Trophoblast cell (in vitro differentiated cells and primary cell): ENCODE data around the gene E2F6.
A peak's percentile ranks its signal among the peaks of the same experiment; 100 is the strongest.

Experiments used
- DNase-seq, 2 donors: peaks; one replicate each; pipeline ENCODE4 v3.0.0-alpha.2; 2016
- H2AFZ ChIP-seq: 2 replicates; pipeline ENCODE4 v1.6.1; 2013; ENCODE audit warnings: low read length, moderate library complexity, mild to moderate bottlenecking; ENCODE audit not compliant: insufficient read depth, poor library complexity
- H2AK5ac ChIP-seq: 2 replicates; pipeline ENCODE4 v1.6.1; 2013; ENCODE audit warnings: mild to moderate bottlenecking, low read length
- H2BK120ac ChIP-seq: 2 replicates; pipeline ENCODE4 v1.6.1; 2013; ENCODE audit warnings: low read length, mild to moderate bottlenecking, moderate library complexity; ENCODE audit not compliant: insufficient read depth, poor library complexity
- H2BK12ac ChIP-seq: 2 replicates; pipeline ENCODE4 v1.6.1; 2013; ENCODE audit warnings: mild to moderate bottlenecking, low read length, moderate library complexity
- H2BK5ac ChIP-seq: 2 replicates; pipeline ENCODE4 v1.6.1; 2013; ENCODE audit warnings: low read length, low read depth, moderate library complexity, mild to moderate bottlenecking; ENCODE audit not compliant: poor library complexity
- H3K14ac ChIP-seq: 2 replicates; pipeline ENCODE4 v1.6.1; 2013; ENCODE audit warnings: mild to moderate bottlenecking, low read length
- H3K18ac ChIP-seq: 2 replicates; pipeline ENCODE4 v1.6.1; 2013; ENCODE audit warnings: mild to moderate bottlenecking, low read length
- H3K23ac ChIP-seq: 2 replicates; pipeline ENCODE4 v1.6.1; 2013; ENCODE audit warnings: low read length
- H3K27ac ChIP-seq: 2 replicates; pipeline ENCODE4 v1.5.1; 2013; ENCODE audit warnings: low read depth, mild to moderate bottlenecking, inconsistent platforms, low read length, moderate library complexity
- H3K27me3 ChIP-seq: 2 replicates; pipeline ENCODE4 v1.6.1; 2013; ENCODE audit warnings: inconsistent platforms, mild to moderate bottlenecking, low read length, moderate library complexity; ENCODE audit not compliant: insufficient read depth
- H3K36me3 ChIP-seq, 2 experiments: 1 replicate in 1 of 2; 2 replicates in 1 of 2; pipeline ENCODE4 v1.6.1; 2013; ENCODE audit warnings: low read length in 2 of 2, mild to moderate bottlenecking in 2 of 2, moderate library complexity in 1 of 2; ENCODE audit not compliant: insufficient read depth in 2 of 2, control insufficient read depth in 1 of 2
- H3K4ac ChIP-seq: 2 replicates; pipeline ENCODE4 v1.6.1; 2013; ENCODE audit warnings: low read depth, mild to moderate bottlenecking, low read length, moderate library complexity
- H3K4me1 ChIP-seq, 2 experiments: 1 replicate in 1 of 2; 2 replicates in 1 of 2; pipeline ENCODE4 v1.6.1; 2013; ENCODE audit warnings: low read length in 2 of 2, mild to moderate bottlenecking in 2 of 2, moderate library complexity in 1 of 2; ENCODE audit not compliant: insufficient read depth in 2 of 2, control insufficient read depth in 1 of 2
- H3K4me2 ChIP-seq: 2 replicates; pipeline ENCODE4 v1.6.1; 2013; ENCODE audit warnings: inconsistent platforms, mild to moderate bottlenecking, low read length, moderate library complexity
- H3K4me3 ChIP-seq: 2 replicates; pipeline ENCODE4 v1.5.1; 2013; ENCODE audit warnings: mild to moderate bottlenecking, low read depth, low read length, inconsistent platforms
- H3K79me1 ChIP-seq: one replicate; pipeline ENCODE4 v1.6.1; 2013; ENCODE audit warnings: low read length
- H3K79me2 ChIP-seq: 2 replicates; pipeline ENCODE4 v1.6.1; 2013; ENCODE audit warnings: low read length, mild to moderate bottlenecking; ENCODE audit not compliant: control insufficient read depth, insufficient read depth, poor library complexity
- H3K9ac ChIP-seq: 2 replicates; pipeline ENCODE4 v1.6.1; 2013; ENCODE audit warnings: mild to moderate bottlenecking, low read length
- H3K9me3 ChIP-seq: 2 replicates; pipeline ENCODE4 v1.6.1; 2013; ENCODE audit warnings: low read depth, mild to moderate bottlenecking, control low read depth, inconsistent platforms, low read length; ENCODE audit not compliant: insufficient read depth
- H4K12ac ChIP-seq: 2 replicates; pipeline ENCODE4 v1.6.1; 2013; ENCODE audit warnings: low read depth, mild to moderate bottlenecking, low read length, moderate library complexity
- H4K8ac ChIP-seq: 2 replicates; pipeline ENCODE4 v1.6.1; 2013; ENCODE audit warnings: low read depth, mild to moderate bottlenecking, low read length, moderate library complexity
- H4K91ac ChIP-seq: one replicate; pipeline ENCODE4 v1.6.1; 2013; ENCODE audit warnings: low read depth, mild to moderate bottlenecking, low read length, moderate library complexity
- WGBS: extraction: QIAGEN DNeasy Blood & Tissue Kit; methylation state at CpG from one replicate; pipeline ENCODE4 v1.1.7; 2013; ENCODE audit warnings: missing lambda C conversion rate; ENCODE audit not compliant: insufficient read length, insufficient coverage; ENCODE audit errors: extremely low coverage; 5-methylcytosine and 5-hydroxymethylcytosine counted together

The E2F6 gene

GRCh38 chr2:11411244-11411643 lies 54.7 kb downstream of the E2F6 start:
- H3K18ac ChIP-seq, result no peak overlapping the region
- H4K91ac ChIP-seq, result no peak overlapping the region
- no peak overlapping the region for H3K9ac ChIP-seq
- DNase-seq, result no peak
- no peak overlapping the region for H2AK5ac ChIP-seq
- H3K9me3 ChIP-seq, result no peaks in the 10 kb centered on the region
- no peak overlapping the region for H2BK5ac ChIP-seq
- H3K14ac ChIP-seq, result no peak overlapping the region
- no peak overlapping the region for H2AFZ ChIP-seq
- no peak overlapping the region for H3K27ac ChIP-seq
- no peaks in the 10 kb centered on the region for H3K36me3 ChIP-seq
- no peaks in the 10 kb centered on the region for H3K27me3 ChIP-seq
- WGBS, result no CpG with 5 or more reads among the region's 1 CpG
- no peak overlapping the region for H4K12ac ChIP-seq
- no peak overlapping the region for H3K4me2 ChIP-seq
- no peak overlapping the region for H3K4me3 ChIP-seq
- H3K4me1 ChIP-seq, result peaks cover 3 to 9% of the 10 kb centered on the region in 2 experiments
- no peak overlapping the region for H2BK120ac ChIP-seq
- no peak overlapping the region for H3K23ac ChIP-seq
- no peak overlapping the region for H4K8ac ChIP-seq
- no peak overlapping the region for H3K4ac ChIP-seq
- H3K79me1 ChIP-seq, result no peaks in the 10 kb centered on the region
- no peaks in the 10 kb centered on the region for H3K79me2 ChIP-seq
- H2BK12ac ChIP-seq, result peak overlapping the region; percentile 50

DNA sequence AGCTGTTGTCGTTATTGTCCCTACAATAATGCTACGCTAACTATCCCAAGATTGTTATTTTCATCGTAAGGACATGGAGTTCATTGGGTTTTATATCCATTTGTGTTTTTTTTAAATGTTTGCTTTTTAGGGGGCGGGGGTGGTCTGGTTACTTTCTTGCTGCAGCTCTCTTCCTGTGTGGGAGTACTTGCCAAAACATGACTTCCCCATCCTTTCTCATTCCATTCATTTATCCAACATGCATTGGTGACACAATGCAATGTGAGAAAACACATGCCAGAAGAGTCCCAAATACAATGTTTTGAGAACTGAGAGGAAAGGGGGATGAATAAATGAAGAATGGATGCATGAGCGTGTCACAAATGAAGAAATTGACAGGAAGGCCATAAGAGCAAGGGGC lies 55.9 kb downstream of the E2F6 start:
- Histone ChIP-seq H3K4me1 (peaks cover 3 to 9% of the 10 kb centered on the region in 2 experiments), H3K23ac (no peak overlapping the region), H4K91ac (no peak overlapping the region), H3K36me3 (no peaks in the 10 kb centered on the region), H3K18ac (no peak overlapping the region), H2AK5ac (no peak overlapping the region), H3K27ac (no peak overlapping the region), H2BK120ac (no peak overlapping the region), H3K27me3 (no peaks in the 10 kb centered on the region), H3K4me3 (no peak overlapping the region), H3K14ac (no peak overlapping the region), H2BK5ac (no peak overlapping the region), H4K12ac (no peak overlapping the region), H3K79me1 (no peaks in the 10 kb centered on the region), H2BK12ac (no peak overlapping the region), H3K4me2 (no peak overlapping the region), H3K4ac (no peak overlapping the region), H3K9me3 (no peaks in the 10 kb centered on the region), H4K8ac (no peak overlapping the region), H2AFZ (no peak overlapping the region), H3K79me2 (no peaks in the 10 kb centered on the region), H3K9ac (no peak overlapping the region)
- DNase-seq, result no peak
- WGBS, result no CpG with 5 or more reads among the region's 5 CpGs

GRCh38 chr2:11409572-11409959 lies 56.4 kb downstream of the E2F6 start:
- H2BK5ac ChIP-seq, result no peak overlapping the region
- H3K79me2 ChIP-seq, result no peaks in the 10 kb centered on the region
- no peaks in the 10 kb centered on the region for H3K27me3 ChIP-seq
- H3K18ac ChIP-seq, result no peak overlapping the region
- no peaks in the 10 kb centered on the region for H3K79me1 ChIP-seq
- H4K12ac ChIP-seq, result no peak overlapping the region
- no peak overlapping the region for H3K9ac ChIP-seq
- no peaks in the 10 kb centered on the region for H3K36me3 ChIP-seq
- no peaks in the 10 kb centered on the region for H3K9me3 ChIP-seq
- H3K23ac ChIP-seq, result no peak overlapping the region
- no peak overlapping the region for H2BK12ac ChIP-seq
- no peak overlapping the region for H2AK5ac ChIP-seq
- no peak overlapping the region for H3K4me3 ChIP-seq
- peaks cover 3 to 9% of the 10 kb centered on the region in 2 experiments for H3K4me1 ChIP-seq
- DNase-seq, result no peak
- H4K91ac ChIP-seq, result no peak overlapping the region
- WGBS, result no CpG with 5 or more reads among the region's 1 CpG
- H4K8ac ChIP-seq, result no peak overlapping the region
- no peak overlapping the region for H3K4me2 ChIP-seq
- no peak overlapping the region for H2AFZ ChIP-seq
- no peak overlapping the region for H3K27ac ChIP-seq
- H3K14ac ChIP-seq, result no peak overlapping the region
- no peak overlapping the region for H2BK120ac ChIP-seq
- no peak overlapping the region for H3K4ac ChIP-seq

GRCh38 chr2:11408959-11409571 lies 56.9 kb downstream of the E2F6 start:
- Histone ChIP-seq H2BK120ac (no peak overlapping the region), H3K9me3 (no peaks in the 10 kb centered on the region), H3K23ac (no peak overlapping the region), H2BK12ac (no peak overlapping the region), H3K79me1 (no peaks in the 10 kb centered on the region), H3K4ac (no peak overlapping the region), H2BK5ac (no peak overlapping the region), H3K36me3 (no peaks in the 10 kb centered on the region), H3K4me1 (peaks cover 3 to 9% of the 10 kb centered on the region in 2 experiments), H3K18ac (no peak overlapping the region), H4K12ac (no peak overlapping the region), H3K4me3 (no peak overlapping the region), H3K79me2 (no peaks in the 10 kb centered on the region), H2AFZ (no peak overlapping the region), H4K91ac (no peak overlapping the region), H3K14ac (no peak overlapping the region), H3K4me2 (no peak overlapping the region), H3K27me3 (no peaks in the 10 kb centered on the region), H3K9ac (no peak overlapping the region), H4K8ac (no peak overlapping the region), H2AK5ac (no peak overlapping the region), H3K27ac (no peak overlapping the region)
- no peak for DNase-seq
- WGBS, result no CpG with 5 or more reads among the region's 1 CpG
